Right atrium auricular region (tissue), 2 donors: ENCODE measurements around the gene CDH13. TPM values are rescaled to one million over a fixed set of nuclear protein-coding genes. Genes with fewer than 3 reads are reported as not detected.

Experiments used
- DNase-seq: peaks from one replicate; pipeline ENCODE4 v3.0.0-alpha.2; 2019; ENCODE audit warnings: low spot score
- H3K27ac ChIP-seq, 2 donors: fragments of 200-600 bp; sonication (generic); 1 replicate in 1 of 2; 2 replicates in 1 of 2; pipeline ENCODE4 v1.5.1; 2016 to 2019
- H3K27me3 ChIP-seq, 2 donors: fragments of 200-600 bp; sonication (generic); one replicate each; pipeline versions ENCODE4 v1.5.1 to v1.6.0; 2017 to 2019
- H3K36me3 ChIP-seq: fragments of 200-600 bp; sonication (generic); one replicate; pipeline ENCODE4 v1.5.1; 2016
- H3K4me1 ChIP-seq, 2 donors: fragments of 200-600 bp; sonication (generic); one replicate each; pipeline versions ENCODE4 v1.5.1 to v1.6.0; 2017 to 2019
- H3K4me3 ChIP-seq, 2 donors: fragments of 200-600 bp; sonication (generic); 1 replicate in 1 of 2; 2 replicates in 1 of 2; pipeline ENCODE4 v1.5.1; 2017 to 2019; ENCODE audit warnings: mild to moderate bottlenecking in 1 of 2, moderate library complexity in 1 of 2
- H3K9me3 ChIP-seq, 2 donors: fragments of 200-600 bp; sonication (generic); one replicate each; pipeline ENCODE4 v1.5.1; 2019
- CTCF ChIP-seq, 2 donors: fragments of 200-600 bp; sonication (generic); IDR thresholded peaks; one replicate each; pipeline ENCODE4 v1.5.1; 2019; ENCODE audit warnings: antibody characterized with exemption in 2 of 2
- total RNA-seq, 2 donors: library from RNA; depleted of rRNA; stranded (reverse); fragments of >200 nt; gene quantifications; one replicate each; pipeline ENCODE4 v1.1.0, GENCODE V29; 2016

CDH13 gene
- total RNA-seq, 2 donors from 2014 or later: 75.4 to 85.9 TPM

- Histone ChIP-seq H3K4me1 (peaks cover 0 to 68% of the 10 kb centered on the region in 2 donors), H3K36me3 (no peaks in the 10 kb centered on the region), H3K27ac (peak overlapping the region in 1 of 2 donors; percentile 87), H3K27me3 (no peaks in the 10 kb centered on the region), H3K4me3 (no peak overlapping the region), H3K9me3 (no peaks in the 10 kb centered on the region)
- peak in 1 of 2 donors; percentile 51 for TF ChIP-seq CTCF (IDR thresholded peaks at IDR 0.05)
- DNase-seq: no peak
Measured at GRCh38 chr16:82631701-82632685, 5.2 kb downstream of the CDH13 start.

- no peak for TF ChIP-seq CTCF (IDR thresholded peaks at IDR 0.05)
- no peak for DNase-seq
- peaks cover 0 to 67% of the 10 kb centered on the region in 2 donors for H3K4me1 ChIP-seq
- no peaks in the 10 kb centered on the region for H3K9me3 ChIP-seq
- no peak overlapping the region for H3K4me3 ChIP-seq
- peak overlapping the region; percentile 57 to 80 for H3K27ac ChIP-seq
- no peaks in the 10 kb centered on the region for H3K36me3 ChIP-seq
- no peaks in the 10 kb centered on the region for H3K27me3 ChIP-seq
Measured at GRCh38 chr16:82633964-82634600, 7.3 kb downstream of the CDH13 start.

GRCh38 chr16:82634955-82635610 is 8.3 kb downstream of the CDH13 start:
- H3K27me3 ChIP-seq: no peaks in the 10 kb centered on the region
- DNase-seq: no peak
- H3K36me3 ChIP-seq: no peaks in the 10 kb centered on the region
- H3K4me1 ChIP-seq: peaks cover 0 to 67% of the 10 kb centered on the region in 2 donors
- no peak for TF ChIP-seq CTCF (IDR thresholded peaks at IDR 0.05)
- no peaks in the 10 kb centered on the region for H3K9me3 ChIP-seq
- peak overlapping the region; percentile 57 to 80 for H3K27ac ChIP-seq
- H3K4me3 ChIP-seq: no peak overlapping the region

GRCh38 chr16:82636485-82636884 is 9.7 kb downstream of the CDH13 start:
- Histone ChIP-seq H3K27ac (no peak overlapping the region), H3K4me3 (no peak overlapping the region), H3K27me3 (no peaks in the 10 kb centered on the region), H3K36me3 (no peaks in the 10 kb centered on the region), H3K9me3 (no peaks in the 10 kb centered on the region), H3K4me1 (peaks cover 0 to 54% of the 10 kb centered on the region in 2 donors)
- DNase-seq: no peak
- TF ChIP-seq CTCF (IDR thresholded peaks at IDR 0.05): no peak

- Histone ChIP-seq H3K9me3 (no peaks in the 10 kb centered on the region), H3K27ac (no peak overlapping the region), H3K36me3 (no peaks in the 10 kb centered on the region), H3K27me3 (no peaks in the 10 kb centered on the region), H3K4me3 (no peak overlapping the region), H3K4me1 (peaks cover 0 to 49% of the 10 kb centered on the region in 2 donors)
- no peak for DNase-seq
- no peak for TF ChIP-seq CTCF (IDR thresholded peaks at IDR 0.05)
Measured at GRCh38 chr16:82636958-82637357, 10.2 kb downstream of the CDH13 start.
